OCI-LY3 (cell line): Measurements from ENCODE around the gene HOXB3.
A peak's percentile ranks its signal among the peaks of the same experiment; 100 is the strongest.

Source experiments
- H2AFZ ChIP-seq: fragments of 200-600, 300-600 bp; shearing (Covaris generic); 2 replicates; pipeline ENCODE4 v1.6.0; 2014; ENCODE audit warnings: antibody characterized with exemption, low read depth, low read length
- H3K27ac ChIP-seq: fragments of 200-600, 300-600 bp; sonication (generic); 2 replicates; pipeline ENCODE4 v1.5.1; 2014; ENCODE audit warnings: mild to moderate bottlenecking, low read length, moderate library complexity, mixed read lengths
- H3K27me3 ChIP-seq: fragments of 200-600, 300-600 bp; sonication (generic); 2 replicates; pipeline ENCODE4 v1.6.1; 2014; ENCODE audit warnings: low read depth, low read length, mixed read lengths
- H3K36me3 ChIP-seq: fragments of 200-600, 300-600 bp; sonication (generic); replicated peaks from 2 replicates; pipeline ENCODE3; 2014; ENCODE audit warnings: low read depth, low read length, mixed read lengths
- H3K4me1 ChIP-seq: fragments of 300-600, 200-600 bp; sonication (generic); 2 replicates; pipeline ENCODE4 v1.6.1; 2014; ENCODE audit warnings: low read length, mixed read lengths
- H3K4me2 ChIP-seq: fragments of 200-600, 300-600 bp; sonication (generic); 2 replicates; pipeline ENCODE4 v1.6.1; 2014; ENCODE audit warnings: low read length, mixed read lengths
- H3K4me3 ChIP-seq: fragments of 300-600, 200-600 bp; sonication (generic); 2 replicates; pipeline ENCODE4 v1.5.1; 2014; ENCODE audit warnings: antibody characterized with exemption, mild to moderate bottlenecking, low read length, moderate library complexity
- H3K79me2 ChIP-seq: fragments of 300-600, 200-600 bp; shearing (Covaris generic); 2 replicates; pipeline ENCODE4 v1.6.1; 2014; ENCODE audit warnings: mild to moderate bottlenecking, low read length, mixed read lengths
- H3K9ac ChIP-seq: fragments of 300-600, 200-600 bp; shearing (Covaris generic); 2 replicates; pipeline ENCODE4 v1.6.0; 2014; ENCODE audit warnings: mild to moderate bottlenecking, low read length, moderate library complexity
- H3K9me3 ChIP-seq: fragments of 200-600, 300-600 bp; shearing (Covaris generic); 2 replicates; pipeline ENCODE4 v1.6.1; 2014; ENCODE audit warnings: low read length, mixed read lengths; ENCODE audit not compliant: insufficient read depth
- H4K20me1 ChIP-seq: fragments of 200-600, 300-600 bp; sonication (generic); 2 replicates; pipeline ENCODE4 v1.6.1; 2016; ENCODE audit warnings: low read length, mixed read lengths; ENCODE audit not compliant: insufficient read depth
- CTCF ChIP-seq: fragments of 200-600, 300-600 bp; sonication (generic); IDR thresholded peaks from 2 replicates; pipeline ENCODE4 v1.5.1; 2014; ENCODE audit warnings: antibody characterized with exemption, low read length, low read depth
- EZH2phosphoT487 ChIP-seq: fragments of 200-600 bp; shearing (Covaris generic); IDR thresholded peaks from 2 replicates; pipeline ENCODE4 v1.6.1; 2018; ENCODE audit warnings: antibody characterized with exemption, mixed run types, low read depth

Gene HOXB3

DNA sequence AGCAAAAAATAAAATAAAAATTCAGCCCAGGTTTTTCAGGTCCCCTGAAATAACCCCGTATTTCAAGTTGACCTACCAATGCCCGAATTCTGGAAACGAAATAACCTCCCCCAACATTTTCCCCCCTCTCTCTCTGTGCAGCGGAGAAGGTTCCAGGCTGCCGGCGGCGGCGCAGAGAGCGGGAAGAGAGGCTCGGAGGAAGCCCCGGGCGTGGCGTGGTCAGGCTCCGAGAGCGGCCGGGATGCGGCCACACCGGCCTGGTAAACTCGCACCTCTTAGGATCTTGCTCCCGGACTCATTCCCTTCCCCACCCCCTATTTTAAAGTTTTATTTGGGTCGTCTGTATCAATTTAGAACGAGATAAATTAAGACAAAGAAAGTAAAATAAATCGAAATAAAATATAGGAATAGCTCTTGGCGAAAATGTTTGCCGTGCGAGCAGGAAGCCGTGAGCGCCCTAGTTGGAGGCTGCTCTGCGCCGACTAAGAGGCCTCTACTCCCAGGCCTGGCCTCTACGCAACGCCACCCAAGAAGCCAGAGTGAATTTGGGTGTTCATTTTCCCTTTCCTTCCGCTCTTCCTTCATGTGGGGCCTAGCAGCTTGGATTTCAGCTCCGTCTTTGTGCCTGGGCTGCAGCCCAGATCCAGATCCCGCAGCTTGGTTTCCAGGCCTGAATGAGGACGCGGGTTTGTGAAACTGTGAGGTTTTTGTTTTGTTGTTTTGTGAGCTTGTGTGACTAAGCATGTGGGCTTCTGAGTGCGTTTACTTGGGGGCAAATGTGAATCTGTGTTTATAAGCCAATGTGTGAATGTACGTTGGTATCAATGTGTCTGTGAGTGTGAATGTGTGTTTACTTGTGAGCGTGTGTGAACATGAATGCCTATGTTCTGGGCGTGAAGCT lies 16.2 kb upstream of the HOXB3 start:
- H4K20me1 ChIP-seq, result no peaks in the 10 kb centered on the region
- TF ChIP-seq CTCF (no peak), EZH2phosphoT487 (no peak)
- no peak overlapping the region for H2AFZ ChIP-seq
- no peak overlapping the region for H3K9ac ChIP-seq
- no peak overlapping the region for H3K4me3 ChIP-seq
- H3K4me2 ChIP-seq, result no peak overlapping the region
- H3K27ac ChIP-seq, result no peak overlapping the region
- H3K9me3 ChIP-seq, result no peaks in the 10 kb centered on the region
- H3K27me3 ChIP-seq, result peaks cover under 1% of the 10 kb centered on the region; the same call in 1 of the 2 replicates
- peaks cover 29% of the 10 kb centered on the region for H3K4me1 ChIP-seq
- H3K36me3 ChIP-seq, result no peaks in the 10 kb centered on the region
- H3K79me2 ChIP-seq, result 0 out of 2 replicates have a peak, but pooled peaks cover 3% of the 10 kb centered on the region

DNA sequence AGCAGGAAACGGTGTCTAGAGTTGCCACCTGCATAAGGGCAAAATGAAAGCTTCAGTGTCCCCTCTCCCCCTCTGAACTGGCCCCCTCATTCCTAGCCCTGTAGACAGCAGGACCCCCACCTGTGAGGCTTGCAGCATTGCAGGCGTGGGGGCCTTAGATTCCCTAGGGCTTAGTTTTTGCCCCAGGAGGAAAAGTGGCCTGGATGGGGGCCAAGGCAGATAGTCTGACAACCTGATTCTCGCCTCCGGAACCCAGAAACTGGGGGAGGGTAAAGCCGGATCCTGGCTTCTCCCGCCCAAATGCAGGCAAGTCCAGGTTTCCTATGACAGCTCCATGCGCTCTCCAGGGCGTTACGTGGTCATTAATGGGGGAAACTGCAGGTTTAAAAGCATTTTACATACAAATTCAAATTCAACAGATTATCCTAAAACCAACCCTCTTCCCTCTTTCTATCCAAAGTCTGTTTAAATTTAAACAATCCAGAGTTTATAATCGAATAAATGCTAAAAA lies 15.4 kb upstream of the HOXB3 start:
- H3K9ac ChIP-seq, result no peak overlapping the region
- no peak overlapping the region for H3K4me2 ChIP-seq
- H2AFZ ChIP-seq, result no peak overlapping the region
- 0 out of 2 replicates have a peak, but pooled peaks cover 3% of the 10 kb centered on the region for H3K79me2 ChIP-seq
- H3K27me3 ChIP-seq, result peaks cover 6% of the 10 kb centered on the region; the same call in 1 of the 2 replicates
- TF ChIP-seq EZH2phosphoT487, result no peak
- TF ChIP-seq CTCF, result no peak
- H3K4me3 ChIP-seq, result no peak overlapping the region
- H3K4me1 ChIP-seq, result peaks cover 33% of the 10 kb centered on the region
- no peak overlapping the region for H3K27ac ChIP-seq
- H4K20me1 ChIP-seq, result no peaks in the 10 kb centered on the region
- H3K36me3 ChIP-seq, result no peaks in the 10 kb centered on the region
- H3K9me3 ChIP-seq, result no peaks in the 10 kb centered on the region

DNA sequence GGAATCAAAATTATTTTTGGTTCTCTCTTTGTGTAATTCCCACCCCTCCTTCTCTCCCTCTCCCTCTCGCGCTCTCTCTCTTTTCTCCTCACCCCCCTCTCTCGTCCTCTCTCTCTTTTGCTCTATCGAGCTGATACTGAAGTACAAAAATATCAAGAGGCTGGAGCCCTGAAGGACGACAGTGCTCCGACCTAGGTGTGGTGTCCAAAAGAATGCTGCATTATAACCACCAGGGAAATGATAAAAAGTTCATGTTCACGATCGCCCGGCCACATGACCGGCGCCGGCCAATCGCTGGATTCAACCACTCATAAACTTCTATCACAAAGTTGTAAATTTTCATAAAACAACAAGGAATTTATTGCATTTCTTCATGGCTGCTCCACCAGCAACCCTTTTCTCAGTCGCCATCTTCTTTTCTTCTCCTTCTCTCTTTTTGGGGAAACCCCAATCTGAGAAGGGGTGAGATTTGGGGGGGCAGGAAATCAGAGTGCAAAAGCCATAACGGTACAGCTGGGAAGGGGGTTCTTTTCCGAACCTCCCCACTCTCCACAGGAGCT lies 14.8 kb upstream of the HOXB3 start, which contains the start of gene HOXB6:
HOXB6 (minus strand) TSS at position 217 of the 560 bp plus-strand sequence. CDS start 6,836 bp downstream, outside the sequence.
- H3K4me3 ChIP-seq, result peak within 1 kb of the TSS; percentile 45

More for the DNA sequence above, 14.8 kb upstream of the HOXB3 start, which contains the start of gene HOXB6:
- H2AFZ ChIP-seq, result peak within 1 kb of the TSS; percentile 64; the same call in 1 of the 2 replicates
- no peaks in the 10 kb centered on the region for H3K9me3 ChIP-seq
- H3K9ac ChIP-seq, result 0 out of 2 replicates have a peak within 1 kb of the TSS, but pooled peaks have one; percentile 9
- TF ChIP-seq CTCF (no peak), EZH2phosphoT487 (no peak)
- H3K27me3 ChIP-seq, result peaks cover 6% of the 10 kb centered on the region; the same call in 1 of the 2 replicates
- H4K20me1 ChIP-seq, result no peaks in the 10 kb centered on the region
- H3K4me1 ChIP-seq, result peaks cover 32% of the 10 kb centered on the region
- no peaks in the 10 kb centered on the region for H3K36me3 ChIP-seq
- H3K4me2 ChIP-seq, result peak within 1 kb of the TSS; percentile 41
- H3K79me2 ChIP-seq, result 0 out of 2 replicates have a peak, but pooled peaks cover 2% of the 10 kb centered on the region
- no peak within 1 kb of the TSS for H3K27ac ChIP-seq
